Activated B cell treated with CpG ODN at 0.5 μM for 24 hours (primary cell): ENCODE measurements around the gene ITGA11. TPM values are rescaled to one million over a fixed set of nuclear protein-coding genes. Genes with fewer than 3 reads are reported as not detected.
A peak's percentile ranks its signal among the peaks of the same experiment; 100 is the strongest.

Experiments used
- ATAC-seq: fragments of 200-7000 bp; cut with Tn5 transposase; one replicate; pipeline ENCODE4 v1.10.0; 2021; ENCODE audit warnings: low read depth, mild to moderate bottlenecking, moderate library complexity
- CTCF ChIA-PET: fragments of 350-600 bp; sonication (Branson Sonifier 250); formaldehyde crosslinking; loops from one replicate; lab custom pipeline; 2021; ENCODE audit warnings: antibody characterized with exemption; lab: Charles Lee
- POLR2A ChIA-PET: fragments of 350-600 bp; sonication (Branson Sonifier 250); formaldehyde crosslinking; loops from one replicate; lab custom pipeline; 2021; ENCODE audit warnings: antibody characterized with exemption; lab: Charles Lee
- DNase-seq: peaks from one replicate; pipeline ENCODE4 v3.0.0; 2022
- H3K27ac Mint-ChIP-seq: one replicate; pipeline ENCODE4 v1.8.0; 2020; ENCODE audit warnings: mixed read lengths
- H3K27me3 Mint-ChIP-seq: one replicate; pipeline ENCODE4 v1.8.0; 2021; ENCODE audit warnings: mixed read lengths
- H3K36me3 Mint-ChIP-seq: one replicate; pipeline ENCODE4 v1.8.0; 2021; ENCODE audit warnings: low read depth, mixed read lengths
- H3K4me1 Mint-ChIP-seq: one replicate; pipeline ENCODE4 v1.8.0; 2021; ENCODE audit warnings: mixed read lengths
- H3K4me3 Mint-ChIP-seq: one replicate; pipeline ENCODE4 v1.8.0; 2020; ENCODE audit warnings: mild to moderate bottlenecking, mixed read lengths
- H3K9me3 Mint-ChIP-seq: one replicate; pipeline ENCODE4 v1.8.0; 2020; ENCODE audit warnings: mixed read lengths
- intact Hi-C: fragments of 100-400 bp; cut with micrococcal nuclease; formaldehyde crosslinking; loops from one replicate; pipeline ENCODE4 v1.15.1; 2024
- total RNA-seq: library from RNA; stranded (reverse); gene quantifications from 2 replicates; pipeline ENCODE4 v1.2.3, GENCODE V29; 2022
- TF ChIP-seq, protein P1 (sequence below): fragments of 200-600 bp; IDR thresholded peaks from one replicate; pipeline ENCODE4 v1.8.0; 2022; ENCODE audit warnings: antibody characterized with exemption, mild to moderate bottlenecking

ITGA11 gene
- total RNA-seq, 1 donor from 2014 or later, result not detected

DNA sequence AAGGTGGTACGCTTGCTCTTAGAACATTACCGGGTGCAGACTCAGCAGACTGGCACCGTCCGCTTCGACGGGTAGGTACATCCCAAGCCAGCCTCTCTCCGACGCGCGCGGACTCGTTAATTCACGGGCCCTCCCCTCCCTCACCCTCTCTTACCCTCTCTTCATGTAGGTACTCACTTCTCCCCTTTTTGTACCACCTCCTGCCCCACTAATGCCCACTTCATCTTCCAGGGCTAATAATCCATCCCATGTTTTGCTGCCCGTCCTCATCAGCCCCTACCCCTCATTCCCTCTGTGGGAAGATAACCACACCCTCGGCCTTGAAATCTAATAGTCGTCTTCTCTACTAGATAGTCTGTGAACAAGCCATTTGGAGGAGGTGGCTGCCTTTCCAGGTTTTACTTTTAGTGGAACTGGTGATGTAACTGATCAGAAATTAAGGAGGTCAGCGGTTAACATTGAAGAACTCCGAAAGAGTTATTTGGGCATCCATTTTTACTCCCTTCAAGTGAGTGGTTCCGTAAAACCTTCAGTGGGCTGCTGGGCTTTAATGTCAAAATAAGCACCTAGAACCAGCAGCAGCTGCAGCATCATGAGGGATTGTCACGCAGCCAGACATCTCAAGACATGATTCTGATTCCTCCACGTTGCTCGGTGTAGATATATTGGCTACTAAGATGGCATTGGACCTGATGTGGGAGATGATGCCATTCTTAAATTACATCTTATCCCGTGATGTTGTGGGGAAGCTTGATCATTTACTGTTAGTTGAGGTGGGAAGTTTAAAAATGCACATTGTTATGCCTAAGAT lies 153.2 kb downstream of the ITGA11 start:
- CTCF ChIA-PET, result interaction anchor here (1.0 kb wide), 1 partner anchor 26 kb away, joined by 3 read pairs; no protein-coding TSS in a partner anchor
- no peaks in the 10 kb centered on the region for H3K27me3 Mint-ChIP-seq
- intact Hi-C loops, result loop anchor here (1.0 to 10.0 kb wide), 5 partner anchors 28 to 1174 kb away; partner anchors contain the start of genes ANP32A, GLCE, PIAS1 and RPLP1
- H3K36me3 Mint-ChIP-seq, result peaks cover 13% of the 10 kb centered on the region
- H3K4me3 Mint-ChIP-seq, result peak overlapping the region; percentile 93
- ATAC-seq (no peak), DNase-seq (no peak)
- H3K4me1 Mint-ChIP-seq, result peaks cover 56% of the 10 kb centered on the region
- TF ChIP-seq, protein P1, sequence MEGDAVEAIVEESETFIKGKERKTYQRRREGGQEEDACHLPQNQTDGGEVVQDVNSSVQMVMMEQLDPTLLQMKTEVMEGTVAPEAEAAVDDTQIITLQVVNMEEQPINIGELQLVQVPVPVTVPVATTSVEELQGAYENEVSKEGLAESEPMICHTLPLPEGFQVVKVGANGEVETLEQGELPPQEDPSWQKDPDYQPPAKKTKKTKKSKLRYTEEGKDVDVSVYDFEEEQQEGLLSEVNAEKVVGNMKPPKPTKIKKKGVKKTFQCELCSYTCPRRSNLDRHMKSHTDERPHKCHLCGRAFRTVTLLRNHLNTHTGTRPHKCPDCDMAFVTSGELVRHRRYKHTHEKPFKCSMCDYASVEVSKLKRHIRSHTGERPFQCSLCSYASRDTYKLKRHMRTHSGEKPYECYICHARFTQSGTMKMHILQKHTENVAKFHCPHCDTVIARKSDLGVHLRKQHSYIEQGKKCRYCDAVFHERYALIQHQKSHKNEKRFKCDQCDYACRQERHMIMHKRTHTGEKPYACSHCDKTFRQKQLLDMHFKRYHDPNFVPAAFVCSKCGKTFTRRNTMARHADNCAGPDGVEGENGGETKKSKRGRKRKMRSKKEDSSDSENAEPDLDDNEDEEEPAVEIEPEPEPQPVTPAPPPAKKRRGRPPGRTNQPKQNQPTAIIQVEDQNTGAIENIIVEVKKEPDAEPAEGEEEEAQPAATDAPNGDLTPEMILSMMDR, result no peak
- H3K27ac Mint-ChIP-seq, result peak overlapping the region; percentile 96
- H3K9me3 Mint-ChIP-seq, result no peaks in the 10 kb centered on the region
- POLR2A ChIA-PET, result interaction anchor here (0.6 to 2.5 kb wide), 5 partner anchors 12 to 758 kb away, joined by 5 to 35 read pairs (median 13); partner anchors contain the start of genes C15orf61, CLN6 and PIAS1

DNA sequence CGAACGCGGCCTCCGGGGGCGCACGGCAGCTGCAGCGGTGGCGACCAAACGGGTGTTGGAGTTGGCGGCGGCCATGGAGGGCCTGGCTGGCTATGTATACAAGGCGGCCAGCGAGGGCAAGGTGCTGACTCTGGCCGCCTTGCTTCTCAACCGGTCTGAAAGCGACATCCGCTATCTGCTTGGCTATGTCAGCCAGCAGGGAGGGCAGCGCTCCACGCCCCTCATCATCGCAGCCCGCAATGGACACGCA lies 153.7 kb downstream of the ITGA11 start:
- peaks cover 55% of the 10 kb centered on the region for H3K4me1 Mint-ChIP-seq
- H3K36me3 Mint-ChIP-seq, result peaks cover 13% of the 10 kb centered on the region

DNA sequence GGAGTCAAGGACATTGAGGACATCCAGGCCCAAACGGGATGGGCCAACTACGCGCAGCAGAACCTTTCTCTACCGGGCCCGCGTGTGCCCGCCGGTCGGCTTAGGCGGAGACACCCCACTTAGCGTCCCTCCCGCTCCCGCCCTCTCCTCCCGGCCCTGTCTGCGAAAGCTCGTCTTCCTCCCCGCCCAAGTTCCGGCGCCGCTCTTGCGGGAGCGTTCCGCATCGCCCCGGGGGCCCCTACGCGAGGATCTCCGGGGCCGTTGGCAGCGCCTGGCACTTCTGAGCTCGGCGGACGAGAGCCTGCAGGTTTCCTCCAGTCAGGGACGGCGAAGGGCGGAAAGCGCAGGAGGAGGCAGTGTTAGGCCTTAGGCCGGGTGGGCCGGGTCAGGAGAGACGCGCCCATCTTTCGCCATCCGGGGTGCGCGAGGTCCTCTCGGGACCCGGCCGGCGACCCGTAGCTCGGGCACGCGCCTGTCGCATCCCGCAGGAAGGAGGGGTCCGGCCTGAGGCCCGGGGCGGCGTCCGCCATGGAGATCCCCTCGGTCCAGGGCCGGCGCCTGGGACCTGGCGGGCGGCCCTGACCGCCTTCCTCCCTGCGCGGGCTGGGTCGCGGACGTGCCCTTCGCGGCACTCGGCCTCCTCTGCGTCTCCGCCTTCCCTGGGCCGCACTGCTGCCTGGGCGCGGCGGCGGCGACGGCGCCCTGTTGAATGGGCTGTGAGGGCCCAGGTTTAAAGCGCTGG lies 154.2 kb downstream of the ITGA11 start, which contains the start of gene FEM1B:
Gene FEM1B, plus strand, starts transcription at position 143 of the 742 bp plus-strand sequence. CDS start 673 bp downstream, outside the sequence.
- H3K4me1 Mint-ChIP-seq, result peaks cover 55% of the 10 kb centered on the region

More for the DNA sequence above, 153.7 kb downstream of the ITGA11 start:
- ChIA-PET POLR2A (interaction anchor here (0.6 to 2.5 kb wide), 14 partner anchors 9 to 1175 kb away, joined by 3 to 35 read pairs (median 8); partner anchors contain the start of genes C15orf61, CLN6, PIAS1 and RPLP1), CTCF (interaction anchor here (1.1 to 3.4 kb wide), 2 partner anchors 25 to 28 kb away, joined by 6 to 14 read pairs; no protein-coding TSS in a partner anchor)
- Mint-ChIP-seq H3K4me3 (peak overlapping the region; percentile 93), H3K27me3 (no peaks in the 10 kb centered on the region), H3K9me3 (no peaks in the 10 kb centered on the region), H3K27ac (peak overlapping the region; percentile 96)
- intact Hi-C loops, result loop anchor here (1.0 to 10.0 kb wide), 5 partner anchors 29 to 1175 kb away; partner anchors contain the start of genes ANP32A, GLCE, PIAS1 and RPLP1
- no peak for ATAC-seq
- TF ChIP-seq, protein P1, result no peak
- no peak for DNase-seq

DNA sequence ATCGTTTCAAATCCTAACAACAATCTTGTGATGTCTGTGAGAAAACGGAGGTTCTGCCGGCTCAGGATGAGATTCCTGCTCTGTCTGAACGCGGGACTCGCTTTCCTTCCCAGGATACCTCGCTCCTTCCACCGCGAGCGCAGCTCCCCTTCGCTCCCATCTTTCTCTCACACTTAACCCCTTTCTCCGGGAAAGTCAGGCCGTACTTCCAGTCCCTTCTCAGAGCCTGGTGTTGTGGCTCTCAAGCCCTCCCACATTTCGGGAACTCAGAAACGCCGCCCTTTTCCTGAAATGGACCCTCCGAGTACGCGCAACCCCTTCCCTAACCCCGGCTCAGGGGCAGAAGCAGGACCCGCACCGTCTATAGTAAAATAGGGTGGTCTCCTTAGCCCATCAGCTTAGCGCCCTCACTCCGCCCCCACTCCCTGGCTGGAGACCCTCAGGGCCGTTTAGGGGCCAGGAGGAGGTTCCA lies 154.8 kb downstream of the ITGA11 start:
- Mint-ChIP-seq H3K36me3 (peaks cover 13% of the 10 kb centered on the region), H3K27me3 (no peaks in the 10 kb centered on the region), H3K27ac (peak overlapping the region; percentile 96), H3K9me3 (no peaks in the 10 kb centered on the region), H3K4me1 (peaks cover 50% of the 10 kb centered on the region), H3K4me3 (peak overlapping the region; percentile 93)
- ChIA-PET POLR2A (interaction anchor here (0.9 to 2.5 kb wide), 16 partner anchors 14 to 1773 kb away, joined by 3 to 35 read pairs (median 6); partner anchors contain the start of genes C15orf61, CLN6, PIAS1 and RNU6-1), CTCF (interaction anchor here (1.1 to 3.4 kb wide), 2 partner anchors 24 to 29 kb away, joined by 6 to 14 read pairs; no protein-coding TSS in a partner anchor)
- DNase-seq, result no peak
- TF ChIP-seq, protein P1, result no peak
- intact Hi-C loops, result loop anchor here (1.0 to 10.0 kb wide), 6 partner anchors 22 to 888 kb away; partner anchors contain the start of genes ANP32A, CLN6, GLCE and RNU6-1
- peak; percentile 10 for ATAC-seq

More for the DNA sequence above, 154.2 kb downstream of the ITGA11 start, which contains the start of gene FEM1B:
- no peaks in the 10 kb centered on the region for H3K27me3 Mint-ChIP-seq
- CTCF ChIA-PET, result interaction anchor here (1.1 to 3.4 kb wide), 2 partner anchors 25 to 28 kb away, joined by 6 to 14 read pairs; no protein-coding TSS in a partner anchor
- peak within 1 kb of the TSS; percentile 93 for H3K4me3 Mint-ChIP-seq
- POLR2A ChIA-PET, result interaction anchor here (0.6 to 2.5 kb wide), 21 partner anchors 8 to 1773 kb away, joined by 3 to 35 read pairs (median 6); partner anchors contain the start of genes C15orf61, CLN6, PIAS1 and RNU6-1
- no peaks in the 10 kb centered on the region for H3K9me3 Mint-ChIP-seq
- peaks cover 13% of the 10 kb centered on the region for H3K36me3 Mint-ChIP-seq
- TF ChIP-seq, protein P1, result no peak
- peak within 1 kb of the TSS; percentile 96 for H3K27ac Mint-ChIP-seq
- DNase-seq, result peak; percentile 88
- ATAC-seq, result peak; percentile 81
- intact Hi-C loops, result loop anchor here (1.0 to 10.0 kb wide), 9 partner anchors 22 to 1175 kb away; partner anchors contain the start of genes ANP32A, CLN6, GLCE and PIAS1
